Mesothelial cell of epicardium (in vitro differentiated cells): ENCODE data around the gene SEPTIN11. TPM values are rescaled to one million over a fixed set of nuclear protein-coding genes. Genes with fewer than 3 reads are reported as not detected.
A peak's percentile ranks its signal among the peaks of the same experiment; 100 is the strongest.

Experiments used
- DNase-seq, 2 experiments: peaks; one replicate each; pipeline ENCODE4 v3.0.0; 2021; ENCODE audit warnings: low spot score in 2 of 2; ENCODE audit not compliant: unreplicated experiment in 2 of 2
- H3K27ac Mint-ChIP-seq: 2 replicates; pipeline ENCODE4 v1.8.0; 2021; ENCODE audit warnings: mixed read lengths
- H3K27me3 Mint-ChIP-seq: 2 replicates; pipeline ENCODE4 v1.8.0; 2021; ENCODE audit warnings: low read depth, mixed read lengths
- H3K36me3 Mint-ChIP-seq: 2 replicates; pipeline ENCODE4 v1.8.0; 2021; ENCODE audit warnings: mixed read lengths
- H3K4me1 Mint-ChIP-seq: 2 replicates; pipeline ENCODE4 v1.8.0; 2021; ENCODE audit warnings: mixed read lengths
- H3K4me3 Mint-ChIP-seq: 2 replicates; pipeline ENCODE4 v1.8.0; 2021; ENCODE audit warnings: mild to moderate bottlenecking, moderate library complexity, mixed read lengths
- H3K9me3 Mint-ChIP-seq: 2 replicates; pipeline ENCODE4 v1.8.0; 2021; ENCODE audit warnings: mixed read lengths
- total RNA-seq: library from RNA; stranded (reverse); gene quantifications from 3 replicates; pipeline ENCODE4 v1.2.1, GENCODE V29; 2021
- TF ChIP-seq, protein P1 (sequence below): fragments of 200-600 bp; sonication (generic); IDR thresholded peaks from one replicate; pipeline ENCODE4 v1.5.0; 2021; ENCODE audit warnings: antibody characterized with exemption; ENCODE audit not compliant: unreplicated experiment

The SEPTIN11 gene
- 83.6 to 88.5 TPM (median 84.1 TPM) in 3 replicates for total RNA-seq

DNA sequence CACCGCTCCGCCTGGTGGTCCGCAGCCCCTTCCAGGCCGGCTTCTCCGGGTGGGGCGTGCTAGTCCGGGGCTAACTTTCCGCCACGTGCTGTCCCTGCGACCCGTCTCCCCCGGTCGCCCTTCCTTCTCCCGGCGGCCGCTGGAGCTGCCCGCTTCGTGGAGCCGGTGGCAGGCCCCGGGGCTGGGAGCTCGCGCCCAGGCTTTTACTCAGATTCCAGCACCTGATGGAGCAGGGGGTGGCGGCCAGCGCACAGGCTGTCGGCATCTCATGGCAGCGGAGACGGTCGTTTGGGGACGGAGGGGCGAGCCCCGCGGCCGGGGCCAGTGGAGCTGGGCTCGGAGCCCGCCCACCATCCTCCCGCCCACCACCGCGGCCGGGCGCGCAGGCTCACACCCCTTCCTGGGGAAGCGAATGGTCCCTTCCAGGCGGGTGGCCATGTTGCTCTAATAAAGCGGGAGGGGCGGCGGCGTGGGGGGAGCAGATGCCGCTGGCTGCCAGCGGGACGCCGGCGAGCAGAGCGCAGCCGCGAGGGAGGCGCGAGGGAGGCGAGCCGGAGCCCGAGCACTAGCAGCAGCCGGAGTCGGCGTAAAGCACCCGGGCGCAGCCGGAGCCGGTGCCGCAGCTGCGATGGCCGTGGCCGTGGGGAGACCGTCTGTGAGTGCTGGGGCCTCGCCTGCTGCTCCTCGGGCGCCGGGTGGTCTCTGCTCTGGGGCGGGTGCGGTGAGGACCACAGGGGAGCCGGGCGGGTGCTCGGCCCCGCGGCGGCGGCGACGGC lies at the start of gene SEPTIN11:
SEPTIN11 (plus strand) TSS at position 477 of the 776 bp plus-strand sequence; CDS start at position 629, 152 bp downstream.
- no peaks in the 10 kb centered on the region for H3K9me3 Mint-ChIP-seq
- peaks cover 45% of the 10 kb centered on the region for H3K4me1 Mint-ChIP-seq
- no peaks in the 10 kb centered on the region for H3K27me3 Mint-ChIP-seq
- peak within 1 kb of the TSS; percentile 90 for H3K27ac Mint-ChIP-seq
- H3K4me3 Mint-ChIP-seq, result peak within 1 kb of the TSS; percentile 81
- TF ChIP-seq, protein P1, sequence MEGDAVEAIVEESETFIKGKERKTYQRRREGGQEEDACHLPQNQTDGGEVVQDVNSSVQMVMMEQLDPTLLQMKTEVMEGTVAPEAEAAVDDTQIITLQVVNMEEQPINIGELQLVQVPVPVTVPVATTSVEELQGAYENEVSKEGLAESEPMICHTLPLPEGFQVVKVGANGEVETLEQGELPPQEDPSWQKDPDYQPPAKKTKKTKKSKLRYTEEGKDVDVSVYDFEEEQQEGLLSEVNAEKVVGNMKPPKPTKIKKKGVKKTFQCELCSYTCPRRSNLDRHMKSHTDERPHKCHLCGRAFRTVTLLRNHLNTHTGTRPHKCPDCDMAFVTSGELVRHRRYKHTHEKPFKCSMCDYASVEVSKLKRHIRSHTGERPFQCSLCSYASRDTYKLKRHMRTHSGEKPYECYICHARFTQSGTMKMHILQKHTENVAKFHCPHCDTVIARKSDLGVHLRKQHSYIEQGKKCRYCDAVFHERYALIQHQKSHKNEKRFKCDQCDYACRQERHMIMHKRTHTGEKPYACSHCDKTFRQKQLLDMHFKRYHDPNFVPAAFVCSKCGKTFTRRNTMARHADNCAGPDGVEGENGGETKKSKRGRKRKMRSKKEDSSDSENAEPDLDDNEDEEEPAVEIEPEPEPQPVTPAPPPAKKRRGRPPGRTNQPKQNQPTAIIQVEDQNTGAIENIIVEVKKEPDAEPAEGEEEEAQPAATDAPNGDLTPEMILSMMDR, result no peak
- H3K36me3 Mint-ChIP-seq, result peaks cover 5% of the 10 kb centered on the region
- peak; percentile 85 to 91 for DNase-seq

DNA sequence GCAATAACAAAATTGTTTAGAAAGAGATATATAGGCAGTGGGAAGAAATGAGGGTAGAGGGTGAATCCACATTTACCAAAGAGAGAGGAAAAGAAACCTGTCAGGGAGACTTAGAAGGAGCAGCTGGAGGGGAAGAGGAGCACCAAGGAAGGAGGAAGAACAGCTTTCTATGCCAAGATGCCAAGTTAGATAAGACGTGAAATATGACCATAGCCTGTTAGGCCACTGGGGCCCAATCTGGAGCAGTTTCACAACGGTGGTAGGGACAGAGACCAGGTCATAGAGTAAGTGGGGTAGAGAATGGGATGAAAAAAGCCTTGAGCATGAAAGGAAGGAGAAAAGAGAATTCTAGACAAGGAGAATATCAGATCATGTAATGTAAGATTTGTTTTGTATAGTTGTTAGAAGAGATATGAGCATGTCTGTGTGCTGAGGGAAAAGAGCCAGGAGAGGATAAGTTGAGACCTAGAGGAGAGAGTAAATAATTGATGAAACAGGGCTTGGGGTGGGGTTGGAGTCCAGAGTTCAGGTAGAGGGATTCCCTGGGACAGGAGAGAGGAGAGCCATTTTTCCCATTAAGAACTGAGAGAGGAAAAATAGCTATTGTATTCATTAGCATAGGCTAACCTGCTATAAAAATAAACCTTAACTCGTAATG lies 47.2 kb upstream of the SEPTIN11 start:
- Mint-ChIP-seq H3K27ac (no peak overlapping the region), H3K36me3 (peaks cover 3% of the 10 kb centered on the region), H3K27me3 (peaks cover 19% of the 10 kb centered on the region), H3K4me1 (peaks cover 11% of the 10 kb centered on the region), H3K9me3 (peaks cover 14% of the 10 kb centered on the region), H3K4me3 (no peak overlapping the region)
- TF ChIP-seq, protein P1, result no peak
- DNase-seq, result no peak

DNA sequence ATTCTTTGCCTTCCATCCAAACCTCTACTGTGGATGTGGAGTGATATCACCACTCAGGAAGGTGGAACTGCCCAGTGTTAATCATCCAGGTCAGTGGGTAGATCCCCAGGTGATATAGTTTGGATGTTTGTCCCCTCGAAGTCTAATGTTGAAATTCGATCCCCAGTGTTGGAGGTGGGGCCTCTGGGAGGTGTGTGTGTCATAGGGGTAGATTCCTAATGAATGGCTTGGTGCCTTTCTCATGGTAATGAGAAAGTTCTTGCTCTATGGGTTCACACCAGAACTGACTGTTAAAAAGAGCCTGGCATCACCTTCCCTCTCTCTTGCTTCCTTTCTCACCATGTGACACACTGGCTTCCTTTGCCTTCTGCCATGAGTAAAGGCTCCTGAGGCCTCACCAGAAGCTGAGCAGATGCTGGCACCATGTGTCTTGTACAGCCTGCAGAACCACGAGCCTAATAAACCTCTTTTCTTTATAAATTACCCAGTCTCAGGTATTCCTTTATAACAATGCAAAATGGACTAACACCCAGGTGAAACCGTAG lies 44.8 kb upstream of the SEPTIN11 start:
- TF ChIP-seq, protein P1, result no peak
- no peak for DNase-seq
- Mint-ChIP-seq H3K27ac (no peak overlapping the region), H3K9me3 (peaks cover 21% of the 10 kb centered on the region), H3K4me1 (no peaks in the 10 kb centered on the region), H3K36me3 (peaks cover 6% of the 10 kb centered on the region), H3K27me3 (peaks cover 2% of the 10 kb centered on the region), H3K4me3 (no peak overlapping the region)

DNA sequence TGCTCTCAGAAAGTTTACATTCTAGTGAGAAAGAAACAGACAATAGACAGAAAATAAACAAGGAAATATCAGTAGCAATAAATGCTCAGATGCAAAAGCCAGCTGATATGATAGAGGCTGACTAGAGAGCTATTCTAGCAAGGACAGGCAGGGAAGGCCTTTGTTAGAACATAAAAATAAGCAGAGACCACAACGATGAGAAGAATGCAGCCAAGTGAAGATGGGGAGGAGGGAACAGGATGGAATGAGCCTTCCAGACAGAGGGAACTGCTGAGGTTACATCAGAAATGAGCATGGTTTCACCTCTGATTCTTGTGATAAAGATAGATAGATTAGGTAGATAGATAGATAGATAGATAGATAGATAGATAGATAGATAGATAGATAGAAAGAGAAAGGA lies 44.0 kb upstream of the SEPTIN11 start:
- peaks cover 6% of the 10 kb centered on the region for H3K36me3 Mint-ChIP-seq
- no peak overlapping the region for H3K4me3 Mint-ChIP-seq
- H3K27ac Mint-ChIP-seq, result no peak overlapping the region
- no peak for DNase-seq
- no peaks in the 10 kb centered on the region for H3K27me3 Mint-ChIP-seq
- TF ChIP-seq, protein P1, result no peak
- peaks cover 25% of the 10 kb centered on the region for H3K9me3 Mint-ChIP-seq
- no peaks in the 10 kb centered on the region for H3K4me1 Mint-ChIP-seq

DNA sequence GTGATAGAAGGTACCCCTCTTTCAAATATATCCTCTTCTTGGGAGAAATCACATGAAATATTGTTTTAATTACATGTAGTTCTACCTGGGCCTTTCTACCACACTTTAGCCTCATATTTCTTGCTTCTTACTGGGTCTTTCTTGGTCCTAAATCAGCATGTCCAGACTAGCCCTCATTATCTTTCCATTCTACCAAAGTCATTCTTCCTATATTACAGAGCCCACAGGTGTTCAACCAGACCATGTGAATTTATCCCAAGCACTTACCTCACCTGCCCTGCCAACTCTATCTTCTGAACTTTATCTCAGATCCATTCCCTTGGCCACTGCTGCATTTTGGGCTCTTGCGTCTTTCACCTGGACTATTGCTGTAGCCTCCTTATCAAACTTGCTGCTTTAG lies 39.8 kb upstream of the SEPTIN11 start:
- Mint-ChIP-seq H3K4me1 (no peaks in the 10 kb centered on the region), H3K27me3 (no peaks in the 10 kb centered on the region), H3K27ac (no peak overlapping the region), H3K4me3 (no peak overlapping the region), H3K36me3 (peaks cover 6% of the 10 kb centered on the region), H3K9me3 (peaks cover 28% of the 10 kb centered on the region)
- TF ChIP-seq, protein P1, result no peak
- no peak for DNase-seq
